HEK293 (cell line): ENCODE data around the gene CWF19L1.

Experiments
- CTCF ChIA-PET: fragments of 350-600 bp; formaldehyde crosslinking; extraction: SDS; loops from one replicate; lab custom pipeline; 2021; ENCODE audit warnings: antibody characterized with exemption; lab: Yijun Ruan, JAX
- POLR2A ChIA-PET: fragments of 300-600 bp; formaldehyde crosslinking; extraction: SDS; loops from one replicate; lab custom pipeline; 2020; ENCODE audit warnings: antibody characterized with exemption, inconsistent platforms; lab: Yijun Ruan, JAX
- H3K27ac ChIP-seq: fragments of 200-500 bp; sonication (Bioruptor generic); 2 replicates; pipeline ENCODE4 v1.5.1; 2014; ENCODE audit warnings: low read depth, low read length, control low read depth, inconsistent platforms; ENCODE audit errors: extremely low read depth
- H3K36me3 ChIP-seq, 2 experiments: fragments of 200-500 bp in 1 of 2; sonication (Bioruptor generic) in 1 of 2; 1 replicate in 1 of 2; 2 replicates in 1 of 2; pipeline ENCODE4 v1.5.1; 2014 to 2017; ENCODE audit warnings: inconsistent platforms in 2 of 2, low read length in 2 of 2; ENCODE audit not compliant: control insufficient read depth in 2 of 2, insufficient read depth in 1 of 2
- H3K4me1 ChIP-seq: fragments of 200-500 bp; sonication (Bioruptor generic); 2 replicates; pipeline ENCODE4 v1.5.1; 2014; ENCODE audit warnings: mild to moderate bottlenecking, low read length, inconsistent platforms; ENCODE audit not compliant: control insufficient read depth, insufficient read depth
- H3K4me3 ChIP-seq: 2 replicates; pipeline ENCODE4 v1.5.1; 2011; ENCODE audit warnings: low read depth, mild to moderate bottlenecking, control low read depth, low read length, moderate library complexity
- H3K9me3 ChIP-seq: fragments of 200-500 bp; sonication (Bioruptor generic); 2 replicates; pipeline ENCODE4 v1.5.1; 2014; ENCODE audit warnings: low read depth, low read length, inconsistent platforms; ENCODE audit not compliant: control insufficient read depth, insufficient read depth
- KLF7 ChIP-seq: fragments of 450-650 bp; formaldehyde crosslinking; IDR thresholded peaks from 2 replicates; pipeline ENCODE4 v1.5.1; 2016; ENCODE audit warnings: missing biosample characterization, missing genetic modification characterization, borderline replicate concordance
- REPIN1 ChIP-seq: fragments of 450-650 bp; formaldehyde crosslinking; IDR thresholded peaks from 2 replicates; pipeline ENCODE4 v1.5.1; 2017; ENCODE audit warnings: missing biosample characterization, missing genetic modification characterization, low read depth
- ZBTB44 ChIP-seq: fragments of 450-650 bp; IDR thresholded peaks from 2 replicates; pipeline ENCODE4 v1.5.1; 2018; ENCODE audit warnings: missing biosample characterization, mild to moderate bottlenecking, missing genetic modification characterization
- ZFP3 ChIP-seq: fragments of 450-650 bp; formaldehyde crosslinking; IDR thresholded peaks from 2 replicates; pipeline ENCODE4 v1.5.1; 2016; ENCODE audit warnings: low read depth, missing biosample characterization, missing genetic modification characterization
- ZNF10 ChIP-seq: fragments of 450-650 bp; formaldehyde crosslinking; IDR thresholded peaks from 2 replicates; pipeline ENCODE4 v1.5.1; 2017; ENCODE audit warnings: missing biosample characterization, missing genetic modification characterization
- ZNF132 ChIP-seq: fragments of 450-650 bp; formaldehyde crosslinking; IDR thresholded peaks from 2 replicates; pipeline ENCODE4 v1.5.1; 2017; ENCODE audit warnings: missing biosample characterization, missing genetic modification characterization, borderline replicate concordance
- ZNF133 ChIP-seq: fragments of 450-650 bp; formaldehyde crosslinking; IDR thresholded peaks from 2 replicates; pipeline ENCODE4 v1.5.1; 2016; ENCODE audit warnings: missing biosample characterization, missing genetic modification characterization
- ZNF148 ChIP-seq: fragments of 450-650 bp; formaldehyde crosslinking; IDR thresholded peaks from 2 replicates; pipeline ENCODE4 v1.5.0; 2017; ENCODE audit warnings: missing biosample characterization, missing genetic modification characterization, borderline replicate concordance
- ZNF155 ChIP-seq: fragments of 450-650 bp; formaldehyde crosslinking; IDR thresholded peaks from 2 replicates; pipeline ENCODE4 v1.5.1; 2016; ENCODE audit warnings: missing biosample characterization, missing genetic modification characterization
- ZNF169 ChIP-seq: fragments of 450-650 bp; formaldehyde crosslinking; IDR thresholded peaks from 2 replicates; pipeline ENCODE4 v1.5.1; 2016; ENCODE audit warnings: missing biosample characterization, missing genetic modification characterization
- ZNF18 ChIP-seq: fragments of 450-650 bp; formaldehyde crosslinking; IDR thresholded peaks from 2 replicates; pipeline ENCODE4 v1.5.1; 2016; ENCODE audit warnings: missing biosample characterization, missing genetic modification characterization
- ZNF239 ChIP-seq: fragments of 450-650 bp; formaldehyde crosslinking; IDR thresholded peaks from 2 replicates; pipeline ENCODE4 v1.5.1; 2016; ENCODE audit warnings: missing biosample characterization, missing genetic modification characterization
- ZNF48 ChIP-seq: fragments of 450-650 bp; formaldehyde crosslinking; IDR thresholded peaks from 2 replicates; pipeline ENCODE4 v1.5.1; 2016; ENCODE audit warnings: missing biosample characterization, missing genetic modification characterization
- ZNF521 ChIP-seq: fragments of 450-650 bp; formaldehyde crosslinking; IDR thresholded peaks from 2 replicates; pipeline ENCODE4 v1.5.1; 2017; ENCODE audit warnings: missing biosample characterization, mild to moderate bottlenecking, missing genetic modification characterization
- ZNF610 ChIP-seq: fragments of 450-650 bp; formaldehyde crosslinking; IDR thresholded peaks from 2 replicates; pipeline ENCODE4 v1.5.1; 2016; ENCODE audit warnings: missing biosample characterization, missing genetic modification characterization, borderline replicate concordance
- ZNF645 ChIP-seq: fragments of 450-650 bp; formaldehyde crosslinking; IDR thresholded peaks from 2 replicates; pipeline ENCODE4; 2016; ENCODE audit warnings: missing biosample characterization, missing genetic modification characterization
- ZNF76 ChIP-seq: fragments of 450-650 bp; formaldehyde crosslinking; IDR thresholded peaks from 2 replicates; pipeline ENCODE4; 2016; ENCODE audit warnings: low read depth, missing biosample characterization, missing genetic modification characterization, borderline replicate concordance
- ZNF837 ChIP-seq: fragments of 450-650 bp; formaldehyde crosslinking; IDR thresholded peaks from 2 replicates; pipeline ENCODE4 v1.5.1; 2016; ENCODE audit warnings: missing biosample characterization, missing genetic modification characterization
- TF ChIP-seq, protein P1 (sequence below): fragments of 450-650 bp; formaldehyde crosslinking; IDR thresholded peaks from 2 replicates; pipeline ENCODE4 v1.5.1; 2016; ENCODE audit warnings: missing biosample characterization, missing genetic modification characterization
- TF ChIP-seq, protein P2 (sequence below): fragments of 450-650 bp; formaldehyde crosslinking; IDR thresholded peaks from 2 replicates; pipeline ENCODE4 v1.5.1; 2016; ENCODE audit warnings: missing biosample characterization, missing genetic modification characterization

The CWF19L1 gene

DNA sequence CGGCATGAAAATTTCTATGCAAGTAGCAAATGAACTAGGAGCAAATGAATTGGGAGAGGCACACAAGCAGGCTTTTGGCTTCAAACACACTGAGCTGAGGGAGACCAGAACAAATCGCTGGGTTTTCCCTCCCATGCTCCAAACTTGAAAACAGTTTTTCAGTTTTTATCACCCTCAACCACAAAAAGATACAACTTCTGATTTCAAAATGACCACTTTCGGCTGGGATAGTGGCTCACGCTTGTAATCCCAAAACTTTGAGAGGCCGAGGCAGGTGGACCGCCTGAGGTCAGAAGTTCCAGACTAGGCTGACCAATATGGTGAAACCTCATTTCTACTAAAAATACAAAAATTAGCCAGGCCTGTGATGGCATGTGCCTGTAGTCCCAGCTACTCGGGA, 29.0 kb downstream of the CWF19L1 start:
- Histone ChIP-seq H3K9me3 (no peaks in the 10 kb centered on the region), H3K4me3 (no peak overlapping the region), H3K36me3 (peaks cover 45 to 86% of the 10 kb centered on the region in 2 experiments), H3K27ac (no peak overlapping the region), H3K4me1 (no peaks in the 10 kb centered on the region)
- no peak for TF ChIP-seq ZNF239 (tag by site-specific recombination)
- TF ChIP-seq ZNF76 (tag by site-specific recombination): no peak
- TF ChIP-seq, protein P1, sequence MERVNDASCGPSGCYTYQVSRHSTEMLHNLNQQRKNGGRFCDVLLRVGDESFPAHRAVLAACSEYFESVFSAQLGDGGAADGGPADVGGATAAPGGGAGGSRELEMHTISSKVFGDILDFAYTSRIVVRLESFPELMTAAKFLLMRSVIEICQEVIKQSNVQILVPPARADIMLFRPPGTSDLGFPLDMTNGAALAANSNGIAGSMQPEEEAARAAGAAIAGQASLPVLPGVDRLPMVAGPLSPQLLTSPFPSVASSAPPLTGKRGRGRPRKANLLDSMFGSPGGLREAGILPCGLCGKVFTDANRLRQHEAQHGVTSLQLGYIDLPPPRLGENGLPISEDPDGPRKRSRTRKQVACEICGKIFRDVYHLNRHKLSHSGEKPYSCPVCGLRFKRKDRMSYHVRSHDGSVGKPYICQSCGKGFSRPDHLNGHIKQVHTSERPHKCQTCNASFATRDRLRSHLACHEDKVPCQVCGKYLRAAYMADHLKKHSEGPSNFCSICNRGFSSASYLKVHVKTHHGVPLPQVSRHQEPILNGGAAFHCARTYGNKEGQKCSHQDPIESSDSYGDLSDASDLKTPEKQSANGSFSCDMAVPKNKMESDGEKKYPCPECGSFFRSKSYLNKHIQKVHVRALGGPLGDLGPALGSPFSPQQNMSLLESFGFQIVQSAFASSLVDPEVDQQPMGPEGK (tag by site-specific recombination): no peak
- no peak for TF ChIP-seq ZNF837 (tag by site-specific recombination)
- TF ChIP-seq ZNF132: no peak
- TF ChIP-seq ZNF10 (tag by site-specific recombination): no peak
- TF ChIP-seq ZNF48: no peak
- TF ChIP-seq, protein P2, sequence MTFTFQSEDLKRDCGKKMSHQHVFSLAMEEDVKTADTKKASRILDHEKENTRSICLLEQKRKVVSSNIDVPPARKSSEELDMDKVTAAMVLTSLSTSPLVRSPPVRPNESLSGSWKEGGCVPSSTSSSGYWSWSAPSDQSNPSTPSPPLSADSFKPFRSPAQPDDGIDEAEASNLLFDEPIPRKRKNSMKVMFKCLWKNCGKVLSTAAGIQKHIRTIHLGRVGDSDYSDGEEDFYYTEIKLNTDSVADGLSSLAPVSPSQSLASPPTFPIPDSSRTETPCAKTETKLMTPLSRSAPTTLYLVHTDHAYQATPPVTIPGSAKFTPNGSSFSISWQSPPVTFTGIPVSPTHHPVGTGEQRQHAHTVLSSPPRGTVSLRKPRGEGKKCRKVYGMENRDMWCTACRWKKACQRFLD (tag by site-specific recombination): no peak
- TF ChIP-seq ZNF133: no peak
- no peak for TF ChIP-seq ZBTB44
- TF ChIP-seq ZNF155 (tag by site-specific recombination): no peak
- TF ChIP-seq ZNF645 (tag by site-specific recombination): no peak
- no peak for TF ChIP-seq ZNF18 (tag by site-specific recombination)
- TF ChIP-seq REPIN1: no peak
- TF ChIP-seq KLF7 (tag by site-specific recombination): no peak
- no peak for TF ChIP-seq ZNF148 (tag by site-specific recombination)
- TF ChIP-seq ZNF610 (tag by site-specific recombination): no peak
- no peak for TF ChIP-seq ZNF521 (tag by site-specific recombination)
- no peak for TF ChIP-seq ZNF169
- no peak for TF ChIP-seq ZFP3 (tag by site-specific recombination)
- ChIA-PET POLR2A (no interaction called here), CTCF (interaction anchor here (0.7 to 0.9 kb wide), 3 partner anchors 75 to 1588 kb away, joined by 3 to 5 read pairs (median 4); no protein-coding TSS in a partner anchor)
